Liver (tissue), 3 donors: ENCODE results near the gene CELSR1.

Source experiments
- ATF3 ChIP-seq: IDR thresholded peaks from 2 replicates; pipeline ENCODE4 v1.6.1; 2016; ENCODE audit warnings: antibody characterized with exemption
- CTCF ChIP-seq: fragments of 150-350 bp; IDR thresholded peaks from 2 replicates; pipeline ENCODE4 v1.5.1; 2017; ENCODE audit warnings: improper control_type of control experiment, low read depth, low read length; ENCODE audit not compliant: missing input control
- EGR1 ChIP-seq, 2 donors: IDR thresholded peaks; 2 replicates each; pipeline ENCODE4 v1.6.1; 2016 to 2018; ENCODE audit warnings: antibody characterized with exemption in 2 of 2, low read depth in 2 of 2
- FOXA1 ChIP-seq: IDR thresholded peaks from 2 replicates; pipeline ENCODE4 v1.6.1; 2016; ENCODE audit warnings: antibody characterized with exemption
- JUND ChIP-seq, 2 donors: IDR thresholded peaks; 2 replicates each; pipeline ENCODE4 v1.6.1; 2016; ENCODE audit warnings: antibody characterized with exemption in 2 of 2
- MAX ChIP-seq: IDR thresholded peaks from 2 replicates; pipeline ENCODE4 v1.6.1; 2016; ENCODE audit warnings: antibody characterized with exemption
- RAD21 ChIP-seq, 2 donors: IDR thresholded peaks; 2 replicates each; pipeline ENCODE4 v1.6.1; 2016; ENCODE audit warnings: antibody characterized with exemption in 2 of 2, mild to moderate bottlenecking in 2 of 2
- REST ChIP-seq: IDR thresholded peaks from 2 replicates; pipeline ENCODE4 v1.6.1; 2016; ENCODE audit warnings: antibody characterized with exemption, mild to moderate bottlenecking
- RXRA ChIP-seq, 2 donors: IDR thresholded peaks; 2 replicates each; pipeline ENCODE4 v1.6.1; 2017 to 2018; ENCODE audit warnings: antibody characterized with exemption in 2 of 2, mild to moderate bottlenecking in 1 of 2
- TAF1 ChIP-seq: conservative IDR thresholded peaks from 2 replicates; pipeline ENCODE4 v1.6.1; 2016; ENCODE audit warnings: antibody characterized with exemption, mild to moderate bottlenecking
- YY1 ChIP-seq: IDR thresholded peaks from 2 replicates; pipeline ENCODE4 v1.6.1; 2016; ENCODE audit warnings: antibody characterized with exemption, mild to moderate bottlenecking
- ZBTB33 ChIP-seq: IDR thresholded peaks from 2 replicates; pipeline ENCODE4 v1.6.1; 2016; ENCODE audit warnings: antibody characterized with exemption
- donor health status: healthy.
- donor health status: healthy.

DNA sequence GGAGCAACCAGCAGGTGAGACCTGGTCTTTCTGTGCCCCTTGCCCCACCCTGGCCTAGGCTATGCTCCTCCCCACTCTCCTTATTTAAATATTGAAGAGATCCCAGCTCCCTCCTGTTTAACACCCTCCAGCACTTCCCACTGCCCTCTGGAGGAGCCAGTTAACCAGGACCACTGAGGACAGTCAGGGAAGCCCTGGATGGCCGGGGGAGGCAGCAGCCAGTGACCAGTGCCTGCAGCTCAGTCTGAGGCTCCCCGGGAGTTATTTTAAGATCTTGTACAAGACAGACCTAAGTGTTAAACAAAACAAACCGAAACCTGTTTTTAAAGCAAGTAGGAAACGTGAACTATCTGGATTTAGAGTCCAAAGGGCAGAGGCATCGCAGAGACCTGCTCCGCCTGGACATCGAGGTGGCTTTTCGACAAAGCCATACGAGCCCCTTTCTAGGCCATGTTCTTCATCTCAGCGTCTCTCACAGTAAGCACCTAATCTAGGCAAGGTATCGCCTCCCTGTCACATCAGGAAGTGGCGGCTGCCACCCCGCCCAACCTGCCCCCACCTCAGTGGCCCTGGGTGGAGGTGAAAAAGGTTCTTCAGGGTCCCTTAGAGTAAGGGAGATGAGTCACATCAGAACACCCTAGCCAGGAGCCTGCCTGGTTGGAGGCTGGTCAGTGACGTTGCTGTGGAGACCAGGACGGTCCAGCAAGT is 166.7 kb downstream of the CELSR1 start:
- TF ChIP-seq TAF1 (no peak), RXRA (IDR thresholded peaks at IDR 0.05) (peak; percentile 19 to 35), CTCF (no peak), MAX (no peak), ZBTB33 (no peak), EGR1 (IDR thresholded peaks at IDR 0.05; ENCODE audit: low read depth in 2 of 2) (no peak), RAD21 (IDR thresholded peaks at IDR 0.05) (no peak), REST (no peak), JUND (IDR thresholded peaks at IDR 0.05) (no peak), YY1 (no peak), ATF3 (no peak), FOXA1 (no peak)
